ELF-1 (cell line): ENCODE data around the gene AK1.
A peak's percentile ranks its signal among the peaks of the same experiment; 100 is the strongest.

Source experiments
- DNase-seq: peaks from one replicate; pipeline ENCODE4 v3.0.0-alpha.2; 2016; ENCODE audit warnings: low read depth, low spot score

The AK1 gene

DNA sequence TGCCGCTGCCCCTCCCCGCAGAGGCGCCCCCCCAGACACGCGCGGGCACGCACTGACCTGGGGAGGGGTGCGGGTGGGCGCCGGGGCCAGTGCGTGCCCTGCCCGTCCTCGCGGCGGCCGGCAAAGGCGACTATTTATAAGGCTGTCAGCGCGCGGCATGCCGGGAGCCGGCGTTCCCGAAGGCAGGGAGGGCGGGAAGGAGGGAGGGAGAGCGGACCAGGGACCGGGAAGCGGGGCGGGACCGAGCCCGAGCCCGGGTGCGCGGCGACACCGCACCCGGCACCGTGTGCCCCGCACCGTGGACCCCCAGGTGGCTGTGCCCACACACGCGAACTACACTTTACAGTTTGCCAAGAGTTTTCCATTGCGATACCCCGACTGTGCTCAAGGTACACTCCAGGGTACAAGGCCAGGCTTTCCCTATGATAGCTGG is at the start of gene AK1:
Gene AK1, minus strand, starts transcription at position 110 of the 433 bp plus-strand sequence. CDS start 3,058 bp downstream, outside the sequence.
- no peak for DNase-seq

DNA sequence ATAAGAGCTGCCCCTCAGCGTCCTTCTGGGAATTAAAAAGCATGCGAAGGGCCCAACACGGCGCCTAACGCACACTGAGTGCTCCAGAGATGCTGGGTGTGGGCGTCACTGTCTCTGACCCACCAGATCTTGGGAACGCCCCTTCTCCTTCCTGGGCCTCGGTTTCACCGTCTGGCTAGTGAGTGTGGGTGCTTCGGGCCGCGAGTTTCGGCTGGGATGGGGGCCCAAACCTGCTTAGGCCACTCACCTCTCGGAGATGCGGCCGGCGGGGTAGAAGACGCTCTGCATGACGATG is 49.4 kb upstream of the AK1 start:
- DNase-seq, result no peak

- DNase-seq, result no peak
Observed at GRCh38 chr9:127925959-127926905, 48.8 kb upstream of the AK1 start.

DNA sequence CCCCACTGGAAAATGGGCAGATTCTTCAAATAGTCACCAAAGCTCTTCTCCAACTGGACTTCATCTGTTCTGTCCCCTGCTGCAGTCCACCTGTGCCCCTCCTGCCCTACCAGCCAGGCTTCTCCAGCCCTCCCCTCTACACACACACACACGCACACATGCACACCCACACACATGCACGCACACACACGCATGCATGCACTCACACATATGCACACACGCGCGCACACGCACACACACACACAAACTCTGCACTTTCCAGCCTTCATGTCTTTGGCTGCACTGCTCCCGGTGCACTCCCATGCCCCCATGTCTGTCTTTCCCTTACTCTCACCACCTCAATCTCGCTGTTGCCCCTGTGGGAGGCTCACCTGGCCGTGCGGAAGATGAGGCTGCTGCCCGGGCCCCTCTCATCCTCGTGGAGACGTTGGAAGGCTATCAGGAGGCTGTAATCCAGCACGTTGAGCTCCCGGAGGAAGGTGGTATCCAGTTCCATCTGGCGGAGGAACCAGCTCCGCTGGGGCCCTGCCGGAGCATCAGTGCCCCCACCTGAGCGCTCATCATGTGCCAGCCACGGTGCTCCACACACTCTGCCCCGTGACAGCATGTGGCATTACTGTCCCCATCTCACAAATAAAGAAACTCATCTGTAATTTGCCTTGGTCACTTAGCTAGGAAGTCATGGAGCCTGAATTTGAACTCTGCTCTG is 47.4 kb upstream of the AK1 start:
- DNase-seq, result no peak

- DNase-seq, result no peak
Observed at GRCh38 chr9:127923771-127924170, 46.3 kb upstream of the AK1 start.

DNA sequence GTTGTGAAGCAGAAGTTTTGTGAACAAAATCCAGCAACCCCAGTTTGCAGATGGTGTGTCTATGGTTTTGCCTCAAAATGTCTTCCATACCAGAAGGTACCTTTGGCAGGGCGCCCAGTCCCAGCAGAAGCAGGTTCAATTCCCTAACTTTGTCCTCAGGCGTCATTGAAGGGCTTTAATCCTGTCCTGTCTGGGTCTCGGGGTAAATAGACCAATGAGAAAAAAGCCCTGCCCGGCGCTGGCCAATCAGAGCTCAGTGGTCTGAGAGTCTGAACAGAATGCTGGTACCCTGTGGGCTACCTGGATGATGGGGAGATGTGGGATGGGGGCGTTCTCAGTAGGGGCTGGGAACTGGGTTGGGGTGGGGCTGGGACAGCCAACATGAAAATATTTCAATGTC is 45.6 kb upstream of the AK1 start:
- DNase-seq, result no peak

GRCh38 chr9:127921557-127922120 is 44.2 kb upstream of the AK1 start:
- DNase-seq, result peak; percentile 73

DNA sequence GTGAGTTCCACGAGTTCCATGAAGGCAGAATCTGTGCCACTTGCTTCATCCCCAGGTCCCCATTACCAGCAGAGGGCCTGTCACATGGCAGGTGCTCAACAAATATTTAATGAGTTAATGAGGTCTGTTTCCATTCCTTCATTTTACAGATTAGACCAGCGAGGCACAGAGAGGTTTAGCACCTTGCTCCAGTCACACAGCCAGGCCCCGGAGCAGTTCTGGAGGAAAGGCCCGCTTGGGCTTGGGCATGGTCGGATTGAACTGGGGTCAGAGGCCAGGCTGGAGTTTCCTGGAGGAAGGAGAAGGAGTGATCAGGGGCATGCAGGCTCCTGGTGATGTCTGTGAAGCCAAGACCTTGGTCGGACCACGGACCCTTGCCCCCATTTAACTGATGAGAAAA is 43.3 kb upstream of the AK1 start:
- no peak for DNase-seq

DNA sequence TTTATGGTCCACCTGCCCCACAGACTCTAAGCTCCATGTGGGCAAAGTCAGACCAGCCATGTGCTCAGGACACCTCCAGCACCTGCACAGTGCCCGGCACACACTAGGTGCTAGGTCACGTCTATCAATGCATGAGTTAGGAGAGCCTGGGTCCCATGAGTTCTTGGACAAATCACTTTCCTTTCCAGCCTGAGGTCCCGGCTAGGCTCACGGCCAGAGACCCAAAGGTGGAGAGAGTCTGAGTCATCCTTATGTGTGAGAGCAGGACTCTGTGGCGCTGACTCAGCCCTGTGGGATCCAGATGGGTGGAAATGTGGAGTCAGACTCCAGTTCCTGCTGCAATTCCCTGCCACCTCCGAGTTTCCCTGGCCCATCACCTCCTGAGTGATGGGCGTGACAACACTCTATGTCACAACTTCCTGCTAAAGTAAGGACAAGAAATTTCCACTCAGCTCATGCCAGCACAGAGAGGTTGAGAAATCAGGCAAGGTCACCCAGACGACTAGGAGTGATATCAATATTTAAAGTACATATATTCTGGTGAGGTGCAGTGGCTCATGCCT is 41.9 kb upstream of the AK1 start:
- peak; percentile 62 for DNase-seq

GRCh38 chr9:127918183-127919107 is 41.0 kb upstream of the AK1 start:
- DNase-seq, result no peak

DNA sequence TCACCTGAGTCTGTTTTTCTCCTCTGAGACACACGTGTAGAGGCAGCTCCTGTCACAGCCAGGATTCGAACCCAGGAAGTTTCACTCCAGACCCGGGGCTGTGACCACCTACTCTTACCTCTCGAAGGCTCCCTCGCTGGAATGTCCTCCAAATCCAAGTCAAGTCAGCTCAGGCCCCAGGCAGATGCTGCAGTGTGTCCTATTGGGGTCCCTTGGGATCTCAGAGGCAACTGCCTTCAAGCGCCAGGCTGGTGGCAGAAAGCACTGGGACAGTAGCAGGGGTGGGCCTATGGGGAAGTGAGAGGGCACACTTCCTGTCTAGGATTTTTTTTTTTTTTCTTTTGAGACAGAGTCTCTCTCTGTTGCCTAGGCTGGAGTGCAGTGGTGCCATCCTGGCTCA is 40.1 kb upstream of the AK1 start:
- DNase-seq, result no peak

- peak; percentile 74 for DNase-seq
Observed at GRCh38 chr9:127916720-127917581, 39.5 kb upstream of the AK1 start, which contains the start of gene ST6GALNAC4. Gene ST6GALNAC4 (minus strand): TSS chr9:127917041. CDS start chr9:127916419, 622 bp downstream.

DNA sequence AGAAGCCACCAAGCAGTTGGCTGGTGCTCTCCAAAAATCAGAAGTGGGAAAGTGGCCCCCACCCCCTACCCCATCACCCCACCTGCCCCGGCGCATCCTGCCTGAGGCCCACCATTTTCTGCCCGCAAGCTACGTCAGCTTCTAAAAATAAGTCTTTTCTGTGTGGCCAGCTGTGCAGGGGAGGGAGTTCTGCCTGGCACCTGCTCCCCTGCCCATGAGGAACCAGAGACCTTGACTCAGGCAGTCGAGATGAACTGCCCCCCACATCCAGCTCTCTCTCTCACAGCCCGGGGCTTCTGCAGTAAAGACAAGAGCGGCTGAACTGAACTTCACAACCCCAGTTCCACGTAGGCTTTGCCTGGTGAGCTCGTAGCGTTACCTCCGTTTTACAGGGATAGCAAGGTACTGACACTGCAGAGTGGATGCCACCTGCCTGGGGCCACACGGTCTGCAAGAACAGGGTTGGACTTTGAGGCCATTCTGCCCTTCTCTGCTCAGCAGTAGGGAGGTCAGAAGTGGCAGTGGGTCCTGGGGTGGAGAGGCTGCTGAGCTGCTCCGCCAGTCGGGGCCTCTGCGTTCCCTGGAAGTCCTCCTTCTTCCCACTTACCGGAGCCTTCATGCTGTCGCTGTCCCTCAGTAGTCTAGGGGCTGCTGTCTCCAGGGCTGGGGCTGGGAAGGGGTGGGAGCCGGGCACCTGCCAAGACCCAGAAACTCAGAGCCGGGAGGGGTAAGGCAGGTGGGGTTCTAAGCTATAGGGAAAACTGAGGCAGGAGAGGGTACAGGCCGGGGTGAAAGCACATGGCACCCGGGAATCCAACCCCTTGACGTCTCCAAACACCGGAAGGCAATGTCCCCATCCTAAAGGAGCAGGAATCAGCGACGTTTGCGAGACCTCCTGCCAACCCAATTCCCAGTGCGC is 38.6 kb upstream of the AK1 start:
- no peak for DNase-seq

DNA sequence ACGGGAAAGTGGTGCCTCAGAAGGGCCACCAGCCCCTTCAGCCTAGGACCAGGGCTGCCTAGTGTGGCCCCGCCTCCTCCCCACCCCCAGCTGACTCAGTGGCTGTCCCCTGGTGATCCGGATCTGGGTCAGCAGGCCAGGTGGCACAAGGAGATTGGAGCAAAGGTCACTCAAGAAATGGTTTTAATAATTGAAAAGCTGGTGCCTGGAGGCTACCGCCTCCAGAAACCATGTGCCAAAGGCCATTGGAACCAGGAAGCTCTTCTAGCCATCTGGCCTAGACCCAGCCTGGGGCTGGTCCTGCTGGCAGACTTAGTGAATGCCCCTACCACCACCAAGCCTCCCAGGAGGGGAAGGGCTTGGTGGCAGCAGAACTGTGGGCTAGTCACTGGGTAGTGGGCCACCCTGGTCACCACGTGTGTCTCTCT is 37.9 kb upstream of the AK1 start:
- DNase-seq, result no peak

GRCh38 chr9:127913682-127914081 is 36.2 kb upstream of the AK1 start:
- no peak for DNase-seq

DNA sequence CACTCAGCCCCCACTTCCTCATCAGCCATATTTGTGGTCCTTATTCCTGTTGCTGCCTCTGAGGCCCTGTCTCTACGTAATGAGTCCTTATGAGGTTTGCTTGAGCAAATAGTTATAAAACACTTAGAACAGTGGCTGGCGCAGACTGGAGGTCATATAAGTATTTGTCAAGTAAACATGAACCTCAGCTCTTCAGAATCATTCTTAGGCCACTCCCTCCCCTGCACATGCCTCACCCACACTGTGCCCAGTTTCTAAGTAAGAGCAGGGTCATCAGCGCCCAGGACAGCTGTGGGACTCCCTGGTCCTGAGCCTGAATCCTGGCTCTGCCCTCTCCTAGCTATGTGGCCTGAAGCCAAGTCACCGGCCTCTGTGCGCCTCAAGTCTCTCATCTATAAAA is 35.4 kb upstream of the AK1 start:
- DNase-seq, result no peak

- DNase-seq, result no peak
Observed at GRCh38 chr9:127912296-127912695, 34.8 kb upstream of the AK1 start.

DNA sequence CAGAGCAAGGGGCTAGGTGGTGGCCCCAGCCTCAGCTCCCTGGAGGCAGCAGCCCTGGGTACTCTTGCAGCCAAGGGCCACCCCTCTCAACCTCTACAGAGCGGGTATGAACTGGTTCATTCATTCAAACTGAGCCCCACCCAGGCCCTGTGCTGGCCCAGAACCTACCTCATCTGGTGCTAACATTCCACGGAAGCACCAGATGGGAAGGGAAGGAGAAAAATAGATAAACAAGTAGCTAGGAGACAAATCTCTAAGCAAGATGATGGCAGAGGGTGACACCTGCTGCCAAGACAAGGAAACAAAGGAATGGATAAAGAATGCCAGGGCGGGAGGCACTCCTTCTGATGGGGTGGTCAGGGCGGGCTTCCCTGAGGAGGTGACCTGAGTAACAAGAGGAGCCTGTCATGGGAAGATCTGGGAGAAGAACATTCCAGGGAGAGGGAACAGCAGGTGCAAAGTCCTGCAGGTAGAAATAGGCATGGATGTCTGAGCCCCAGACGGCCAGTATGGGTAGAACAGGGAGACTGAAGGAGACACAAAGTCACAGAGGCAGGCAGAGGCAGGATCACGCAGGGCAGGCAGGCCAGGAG is 33.2 kb upstream of the AK1 start:
- no peak for DNase-seq

DNA sequence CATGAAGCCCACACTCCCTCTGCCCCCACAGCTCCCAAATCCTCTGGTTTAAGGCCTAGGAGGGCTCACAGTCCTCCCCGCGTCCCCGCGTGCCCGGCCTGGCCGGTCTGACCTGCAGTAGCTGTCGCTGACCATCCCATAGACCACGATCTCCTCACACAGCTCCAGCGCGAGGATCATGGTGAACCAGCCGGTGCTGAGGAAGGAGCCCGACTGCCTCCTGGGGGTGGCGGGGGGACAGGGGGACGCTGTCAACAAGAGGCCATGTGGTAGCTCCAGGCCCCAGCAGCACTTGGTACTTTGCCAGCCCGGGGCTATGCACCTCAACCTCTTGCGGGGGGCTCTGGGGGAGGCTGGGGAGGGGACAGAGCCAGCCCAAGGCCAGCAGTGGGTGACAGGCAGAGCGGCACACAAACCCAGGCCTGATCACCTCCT is 32.4 kb upstream of the AK1 start:
- DNase-seq, result no peak
